Kidney glomerular epithelial cell (primary cell): ENCODE results near the gene GPRC5A.

ENCODE experiments used
- DNase-seq: peaks from one replicate; lab custom pipeline; 2025; lab: John Stamatoyannopoulos, UW

GPRC5A gene

DNA sequence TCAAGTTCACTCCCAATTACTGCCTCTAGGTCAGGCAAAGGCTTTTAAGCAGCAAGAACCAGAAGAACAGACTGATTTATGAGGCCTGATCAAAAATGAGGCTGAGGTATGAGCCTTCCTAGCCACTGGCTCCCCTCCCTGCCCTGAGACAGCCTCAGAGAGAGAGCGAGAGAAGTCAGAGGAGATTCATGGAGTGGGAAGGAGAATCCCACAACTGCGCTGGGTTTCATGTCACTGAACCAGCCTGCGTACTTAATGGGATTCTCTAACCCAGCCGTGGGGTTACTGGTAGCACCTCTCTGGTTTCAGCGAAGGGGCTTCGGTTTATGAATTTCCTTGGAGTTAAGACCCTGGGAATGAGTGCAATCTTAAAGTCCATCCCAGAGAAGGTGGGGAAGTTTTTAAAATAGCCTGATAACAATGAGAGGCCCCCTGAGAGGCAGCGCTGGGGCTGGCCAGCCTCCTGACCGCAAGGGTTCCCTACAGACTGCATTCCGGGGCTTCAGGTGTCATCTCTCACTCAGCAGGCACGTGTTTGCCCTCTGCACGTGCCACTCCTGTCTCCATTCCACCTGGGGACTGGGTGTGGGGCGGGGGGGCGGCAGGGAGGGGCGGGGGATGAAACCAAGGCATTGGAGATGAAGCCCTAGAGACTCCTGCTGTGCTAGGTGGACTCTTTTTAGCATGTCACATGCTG lies 6.1 kb upstream of the GPRC5A start:
- no peak for DNase-seq

DNA sequence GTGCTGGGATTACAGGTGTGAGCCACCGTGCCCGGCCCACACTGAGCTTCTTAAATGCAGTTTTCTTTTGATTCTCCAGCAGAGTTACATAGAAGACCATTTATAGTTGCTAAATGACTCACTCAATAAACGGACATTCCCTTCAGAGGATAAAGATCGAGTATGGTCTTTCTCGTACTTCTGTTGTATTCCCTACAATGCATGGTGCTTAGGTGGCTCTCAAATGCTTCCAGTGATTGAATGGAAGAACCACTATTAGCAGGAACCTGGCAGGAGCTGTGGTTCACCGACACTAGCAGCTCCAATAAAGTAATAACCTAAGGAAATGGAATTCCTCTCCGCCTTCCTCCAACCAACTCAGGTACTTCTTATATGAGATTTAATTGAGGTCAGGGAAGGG lies 3.9 kb upstream of the GPRC5A start:
- DNase-seq, result no peak

DNA sequence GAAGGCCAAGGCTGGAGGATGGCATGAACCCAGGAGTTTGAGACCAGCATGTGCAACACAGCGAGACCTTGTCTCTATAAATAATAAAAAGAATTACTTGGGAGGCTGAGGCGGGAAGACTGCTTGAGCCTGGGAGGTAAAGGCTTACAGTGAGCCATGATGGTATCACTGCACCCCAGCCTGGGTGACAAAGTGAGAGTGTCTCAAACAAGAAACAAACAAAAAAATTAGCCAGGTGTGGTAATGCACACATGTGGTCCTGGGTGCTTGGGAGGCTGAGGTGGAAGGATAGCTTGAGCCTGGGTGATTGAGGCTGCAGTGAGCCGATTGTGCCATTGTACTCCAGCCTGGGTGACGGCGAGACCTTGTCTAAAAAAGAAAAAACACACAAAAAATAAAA lies 1.7 kb upstream of the GPRC5A start:
- DNase-seq, result no peak

DNA sequence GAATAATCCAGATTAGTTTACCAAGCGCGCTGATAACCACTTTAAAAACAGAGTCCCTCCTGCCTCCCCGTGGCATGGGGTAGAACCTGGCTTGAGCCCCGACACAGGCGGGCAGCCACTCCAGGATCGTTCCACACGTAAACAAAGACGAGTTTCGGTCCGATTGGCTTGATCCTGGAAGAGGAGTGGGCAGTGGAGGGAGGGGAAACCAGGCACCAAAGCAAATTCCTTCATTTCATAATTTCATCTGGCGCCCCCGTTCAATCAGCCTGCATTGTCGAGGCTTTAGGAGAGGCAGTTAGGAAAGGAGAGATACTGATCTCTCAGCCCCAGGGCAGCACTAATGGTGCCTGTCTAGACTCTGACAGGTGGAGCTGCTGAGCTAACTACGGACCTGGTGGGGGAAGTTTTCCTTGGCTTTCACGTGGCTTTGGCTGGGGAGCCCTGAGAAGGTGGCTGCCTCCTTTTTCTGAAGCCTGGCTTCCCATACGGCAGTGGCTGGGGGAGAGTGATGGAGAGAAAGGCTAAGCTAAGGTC lies 751 bp upstream of the GPRC5A start:
- DNase-seq, result peak; percentile 61

DNA sequence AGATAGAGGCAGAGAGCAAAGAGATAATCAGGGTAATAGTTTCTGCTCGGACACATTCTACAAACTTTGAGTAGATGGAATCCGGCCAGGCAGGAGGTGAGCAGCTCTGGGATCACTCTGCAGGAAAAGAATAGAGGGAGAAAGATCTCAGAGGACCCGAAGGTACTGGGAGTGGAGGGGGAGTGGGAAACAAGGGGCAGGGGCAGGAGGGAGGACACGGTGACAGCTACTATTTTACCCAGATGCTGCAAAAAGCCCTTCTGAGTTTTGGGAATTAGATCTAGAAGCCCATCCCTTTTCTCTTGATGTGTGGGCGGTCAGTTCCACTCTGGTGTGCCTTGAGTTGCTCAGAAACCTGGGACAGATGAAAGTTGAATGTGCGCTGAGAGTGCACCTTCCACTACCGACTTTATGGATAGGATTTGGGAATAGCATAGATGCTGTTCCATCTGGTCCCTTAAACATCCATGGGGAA lies 556 bp downstream of the GPRC5A start:
- peak; percentile 50 for DNase-seq

DNA sequence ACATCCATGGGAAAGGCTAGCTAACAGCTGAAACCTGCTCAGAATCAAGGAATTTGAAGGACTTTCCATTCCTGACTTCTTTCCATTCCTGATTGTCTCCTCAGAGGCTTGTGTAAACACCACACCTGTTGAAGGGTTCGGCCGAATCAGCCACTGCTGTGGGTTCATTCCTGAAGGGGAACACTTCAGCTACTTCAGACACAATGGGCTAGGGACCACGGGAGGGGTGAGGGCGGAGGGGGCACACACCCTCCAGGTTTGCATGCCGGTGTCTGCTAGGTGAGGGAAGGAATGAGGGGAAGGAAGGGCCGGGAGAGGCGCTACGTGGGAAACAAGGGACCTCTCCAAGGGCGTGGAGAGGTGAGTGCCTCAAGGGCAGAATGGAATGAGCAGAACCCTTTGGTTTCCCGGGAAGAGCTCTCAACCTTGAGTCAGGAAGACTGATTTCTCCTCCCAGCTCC lies 1.3 kb downstream of the GPRC5A start:
- no peak for DNase-seq

DNA sequence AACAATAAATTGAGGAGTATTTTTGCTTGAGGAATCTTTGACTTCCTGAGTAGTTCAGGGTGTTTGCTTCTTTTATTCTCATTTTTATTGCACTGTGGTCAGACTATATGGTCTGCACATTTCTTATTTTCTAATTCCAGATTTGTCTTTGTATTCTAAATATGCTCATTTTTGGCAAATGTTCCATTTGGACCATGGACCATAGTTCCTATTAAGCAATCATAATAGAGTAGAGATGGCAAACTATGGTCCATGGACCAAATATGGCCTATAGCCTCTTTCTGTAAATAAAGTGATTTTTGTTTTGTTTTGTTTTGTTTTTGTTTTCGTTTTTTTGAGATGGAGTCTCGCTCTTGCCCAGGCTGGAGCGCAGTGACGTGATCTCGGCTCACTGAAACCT lies 2.1 kb downstream of the GPRC5A start:
- no peak for DNase-seq

DNA sequence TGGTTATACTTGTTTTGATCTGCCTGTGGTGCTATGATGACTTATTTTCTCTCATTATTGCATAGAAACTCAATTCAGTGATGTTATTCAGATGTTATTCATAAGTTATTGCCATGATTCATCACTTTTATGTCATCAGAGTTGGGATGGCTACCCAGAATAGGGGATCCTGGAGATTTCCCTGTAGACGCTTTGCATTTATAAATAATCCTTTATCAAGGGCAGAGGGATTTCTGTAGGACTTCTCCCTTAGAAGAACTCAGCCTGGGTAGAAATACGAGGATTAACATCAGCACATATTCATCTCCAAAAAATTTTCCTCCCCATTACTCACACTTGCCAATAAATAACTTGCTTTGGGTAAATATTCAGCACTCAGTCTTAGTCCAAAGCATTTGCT lies 4.9 kb downstream of the GPRC5A start:
- peak; percentile 79 for DNase-seq

DNA sequence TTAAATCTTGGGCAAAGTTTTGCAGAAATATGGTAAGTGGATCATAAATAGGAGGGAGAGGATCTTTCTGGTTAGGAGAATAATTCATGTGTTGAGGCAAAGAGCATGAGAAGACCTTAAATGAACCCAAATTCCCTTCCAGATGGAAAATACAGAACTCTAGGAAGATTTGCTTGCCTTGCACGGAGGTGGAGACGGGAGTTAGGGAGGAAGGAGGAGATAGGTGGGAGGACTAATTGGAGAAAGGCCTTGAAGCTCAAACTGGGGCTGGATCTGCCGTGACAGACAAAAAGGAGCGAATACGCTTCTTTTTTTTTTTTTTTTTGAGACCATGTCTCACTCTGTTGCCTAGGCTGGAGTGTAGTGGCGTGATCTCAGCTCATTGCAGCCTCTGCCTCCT lies 5.9 kb downstream of the GPRC5A start:
- DNase-seq, result no peak

DNA sequence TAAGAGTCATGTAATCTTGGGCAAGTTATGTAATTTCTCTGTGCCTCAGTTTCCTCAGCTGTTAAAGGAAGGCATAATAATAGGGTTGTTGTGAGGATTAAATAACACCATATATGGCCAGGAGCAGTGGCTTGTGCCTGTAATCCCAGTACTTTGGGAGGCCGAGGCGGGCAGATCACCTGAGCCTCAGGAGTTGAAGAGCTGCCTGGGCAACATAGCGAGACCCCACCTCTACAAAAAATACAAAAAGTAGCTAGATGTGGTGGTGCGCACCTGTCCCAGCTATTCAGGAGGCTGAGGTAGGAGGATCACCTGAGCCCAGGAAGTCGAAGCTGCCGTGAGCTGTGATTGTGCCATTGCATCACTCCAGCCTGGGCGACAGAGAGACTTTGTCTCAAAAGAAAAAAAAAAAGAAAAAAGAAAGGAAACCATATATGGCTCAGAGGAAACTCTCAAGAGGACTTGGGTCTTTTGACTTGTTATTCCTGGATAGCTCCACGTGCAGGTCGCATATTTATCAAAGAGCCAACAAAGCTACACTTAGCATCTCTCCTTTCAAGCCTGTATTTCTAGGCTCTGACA lies 6.9 kb downstream of the GPRC5A start:
- no peak for DNase-seq

DNA sequence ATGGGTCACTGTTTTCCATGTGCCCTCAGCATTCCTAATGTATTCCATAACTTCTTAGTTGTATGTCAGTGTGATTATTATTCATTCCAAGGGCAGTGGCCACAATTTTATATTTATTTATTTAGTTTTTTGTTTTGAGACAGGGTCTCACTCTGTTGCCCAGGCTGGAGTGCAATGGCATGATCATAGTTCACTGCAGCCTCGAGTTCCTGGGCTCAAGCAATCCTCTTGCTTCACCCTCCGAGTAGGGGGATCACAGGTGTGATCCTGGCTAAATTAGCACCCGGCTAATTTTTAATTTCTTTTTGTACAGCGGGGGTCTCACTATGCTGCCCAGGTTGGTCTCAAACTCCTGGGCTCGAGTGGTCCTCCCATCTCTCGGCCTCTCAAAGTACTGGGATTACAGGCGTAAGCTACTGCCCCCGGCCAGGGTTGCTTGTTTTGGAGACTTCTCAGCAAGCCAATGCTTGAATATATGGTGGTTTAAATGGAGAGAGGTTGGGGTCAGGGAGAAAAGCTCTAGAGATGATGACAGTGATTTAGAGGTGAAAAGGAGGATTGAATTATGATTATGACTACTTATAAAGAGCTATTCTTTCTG lies 7.6 kb downstream of the GPRC5A start:
- DNase-seq, result no peak

DNA sequence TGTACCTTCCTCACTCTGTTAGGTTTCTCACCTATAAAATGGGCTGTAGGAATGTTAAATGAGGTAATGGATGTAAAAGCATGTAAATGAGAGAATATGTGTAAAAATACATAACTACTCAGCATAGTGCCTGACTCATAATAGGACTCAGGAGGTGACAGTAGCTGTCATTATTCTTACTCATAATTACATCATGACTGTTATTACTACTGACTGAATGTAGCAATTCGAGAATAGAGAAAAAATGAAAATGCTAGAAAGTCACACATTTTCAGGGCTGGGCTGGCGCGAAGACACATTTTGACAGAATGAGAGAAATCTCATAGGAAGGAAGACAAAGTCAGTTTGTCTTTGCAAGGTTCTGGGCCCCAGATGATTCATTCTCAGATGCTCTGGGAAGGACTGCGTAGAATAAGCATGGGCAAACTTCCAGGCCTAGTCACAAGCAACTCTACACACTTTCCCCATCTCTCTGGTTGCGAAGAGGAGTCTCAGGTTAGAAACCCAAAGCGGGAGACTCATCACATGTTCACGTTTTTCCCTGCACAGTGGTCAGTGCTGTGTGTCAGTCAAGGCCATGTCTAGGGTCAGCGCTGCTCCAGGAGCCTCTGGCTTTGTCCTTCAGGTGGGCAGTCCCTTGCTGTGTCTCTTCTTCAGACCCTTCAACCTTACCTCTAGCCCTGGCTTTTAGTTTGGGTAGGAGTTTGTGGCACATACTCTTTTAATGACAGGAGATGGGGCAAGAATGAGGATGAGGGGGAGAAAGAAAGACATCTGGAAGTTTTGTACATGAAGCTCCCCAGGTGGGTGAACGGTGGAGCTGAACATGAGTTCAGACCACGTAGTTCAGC lies 8.4 kb downstream of the GPRC5A start:
- DNase-seq, result peak; percentile 95

DNA sequence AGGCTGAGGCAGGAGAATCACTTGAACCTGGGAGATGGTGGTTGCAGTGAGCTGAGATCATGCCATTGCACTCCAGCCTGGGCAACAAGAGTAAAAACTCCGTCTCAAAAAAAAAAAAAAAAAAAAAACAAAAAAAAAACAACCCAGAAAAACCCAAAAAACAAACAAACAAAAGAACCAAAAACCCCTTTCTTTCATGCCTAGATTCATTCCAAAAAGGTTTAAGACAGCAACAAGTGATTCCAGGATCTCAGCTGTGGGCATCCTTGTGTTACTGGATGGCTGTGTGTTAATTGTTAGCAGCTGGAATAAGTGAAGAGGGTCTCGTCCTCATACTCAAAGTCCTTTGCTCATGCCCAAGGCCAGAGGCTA lies 9.4 kb downstream of the GPRC5A start:
- DNase-seq, result no peak

DNA sequence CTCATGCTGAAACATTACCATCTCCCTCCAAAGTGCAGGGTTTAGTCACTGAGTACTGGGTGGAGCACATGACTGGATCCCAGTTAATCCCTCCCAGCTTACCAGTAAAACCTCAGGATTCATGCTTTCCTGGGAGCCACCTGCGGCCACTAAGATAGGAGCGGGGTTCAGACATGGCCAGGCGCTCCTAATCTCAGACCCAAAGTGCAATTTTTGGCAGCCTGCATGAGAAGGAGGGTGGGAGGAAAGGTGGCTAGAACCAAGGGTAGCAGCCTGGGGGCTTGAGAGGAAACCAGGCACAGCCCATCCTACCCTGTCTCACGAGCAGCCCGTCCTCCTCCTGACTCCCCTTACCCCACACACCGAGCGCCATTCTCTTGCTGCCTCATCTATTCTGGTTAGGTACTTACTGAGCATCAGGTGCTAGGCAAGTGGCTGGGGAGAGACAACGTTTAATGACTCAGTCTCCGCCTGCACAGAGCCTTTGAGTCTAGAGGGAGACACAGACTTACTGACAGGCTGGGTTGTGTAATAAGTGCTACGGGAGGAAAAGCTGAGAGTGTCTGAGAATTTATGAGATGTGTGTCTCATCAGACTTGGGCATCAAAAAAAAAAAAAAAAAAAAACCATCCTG lies 9.9 kb downstream of the GPRC5A start:
- DNase-seq, result peak; percentile 90

DNA sequence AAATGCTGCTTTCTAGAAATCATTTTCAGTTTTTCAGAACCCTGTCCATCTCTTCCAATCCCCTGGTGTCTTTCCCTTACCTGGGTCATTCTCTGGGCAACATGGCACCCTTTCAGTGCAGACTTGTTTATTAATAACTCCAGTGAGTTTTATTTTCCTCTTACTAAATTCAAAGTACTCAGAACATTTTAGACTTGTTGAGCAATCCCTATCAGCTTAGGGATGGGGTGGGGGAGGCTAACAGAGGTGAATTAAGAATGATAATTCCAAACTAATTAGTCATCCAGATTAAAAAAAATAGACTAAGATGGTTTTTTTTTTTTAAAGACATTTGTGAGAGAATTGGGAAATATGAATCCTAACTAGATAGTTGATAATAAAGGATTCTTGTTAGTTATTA lies 10.7 kb downstream of the GPRC5A start:
- DNase-seq, result peak; percentile 19

DNA sequence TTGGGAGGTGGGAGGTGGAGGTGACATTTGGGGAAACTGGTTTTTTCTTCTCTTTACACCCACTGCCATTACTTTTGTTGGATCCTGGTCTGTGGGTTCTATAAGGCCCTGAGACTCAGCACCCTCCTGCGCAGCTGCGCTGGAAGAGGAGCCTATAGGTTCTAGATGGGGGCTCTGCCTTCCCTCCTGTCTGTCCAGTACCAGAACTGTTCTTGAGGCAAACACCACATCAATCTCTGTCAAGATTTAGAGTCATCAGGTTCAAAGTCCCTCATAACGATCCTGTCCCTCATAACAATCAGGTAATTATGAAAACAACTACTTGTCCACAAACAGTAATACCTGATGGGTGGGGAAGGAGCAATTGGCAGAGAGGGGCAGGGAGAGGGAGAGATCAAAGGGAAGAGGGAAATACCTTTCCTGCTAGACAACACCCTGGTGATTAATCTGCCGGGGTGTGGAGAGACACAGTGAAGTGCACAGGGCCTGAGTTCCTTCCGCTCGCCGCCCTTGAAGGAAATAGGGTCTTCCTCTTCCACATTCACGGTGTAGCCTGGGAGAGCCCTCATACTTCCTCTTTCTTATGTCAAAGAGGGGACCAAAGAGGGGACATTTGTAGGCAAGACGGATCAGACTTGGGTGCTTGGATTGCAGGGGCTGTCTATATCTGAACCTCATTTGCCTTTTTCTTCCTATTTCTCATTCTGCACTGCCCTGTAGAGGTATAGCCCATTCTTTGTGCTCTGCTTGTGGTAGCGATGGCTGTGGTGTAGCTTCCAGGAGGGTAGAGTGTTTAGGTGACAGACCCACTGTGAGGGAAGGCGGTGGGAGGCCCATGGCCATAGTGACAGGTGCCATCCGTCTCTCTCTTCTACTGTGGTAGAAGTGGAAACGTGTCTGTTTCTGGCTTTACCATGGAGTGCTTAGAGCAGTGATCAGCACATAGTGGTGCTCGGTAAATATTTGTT lies 12.6 kb downstream of the GPRC5A start:
- no peak for DNase-seq

DNA sequence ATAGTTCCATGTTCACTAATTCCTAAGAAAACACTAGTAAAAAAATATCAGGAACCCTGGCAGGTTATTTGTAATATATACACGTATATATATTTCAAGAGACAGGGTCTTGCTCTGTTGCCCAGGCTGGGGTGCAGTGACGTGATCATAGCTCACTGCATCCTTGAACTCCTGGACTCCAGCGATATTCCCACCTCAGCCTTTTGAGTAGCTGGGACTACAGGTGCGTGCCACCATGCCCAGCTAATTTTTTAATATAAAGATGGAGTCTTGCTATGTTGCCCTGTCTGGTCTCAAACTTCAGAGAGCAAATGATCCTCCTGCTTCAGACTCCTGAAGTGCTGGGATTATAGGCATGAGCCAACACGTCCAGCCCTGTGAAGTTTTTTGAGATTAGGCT lies 16.2 kb downstream of the GPRC5A start:
- no peak for DNase-seq

DNA sequence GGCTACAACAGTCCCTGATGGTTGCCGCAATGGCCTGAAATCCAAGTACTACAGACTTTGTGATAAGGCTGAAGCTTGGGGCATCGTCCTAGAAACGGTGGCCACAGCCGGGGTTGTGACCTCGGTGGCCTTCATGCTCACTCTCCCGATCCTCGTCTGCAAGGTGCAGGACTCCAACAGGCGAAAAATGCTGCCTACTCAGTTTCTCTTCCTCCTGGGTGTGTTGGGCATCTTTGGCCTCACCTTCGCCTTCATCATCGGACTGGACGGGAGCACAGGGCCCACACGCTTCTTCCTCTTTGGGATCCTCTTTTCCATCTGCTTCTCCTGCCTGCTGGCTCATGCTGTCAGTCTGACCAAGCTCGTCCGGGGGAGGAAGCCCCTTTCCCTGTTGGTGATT lies 16.9 kb downstream of the GPRC5A start:
- DNase-seq, result no peak

DNA sequence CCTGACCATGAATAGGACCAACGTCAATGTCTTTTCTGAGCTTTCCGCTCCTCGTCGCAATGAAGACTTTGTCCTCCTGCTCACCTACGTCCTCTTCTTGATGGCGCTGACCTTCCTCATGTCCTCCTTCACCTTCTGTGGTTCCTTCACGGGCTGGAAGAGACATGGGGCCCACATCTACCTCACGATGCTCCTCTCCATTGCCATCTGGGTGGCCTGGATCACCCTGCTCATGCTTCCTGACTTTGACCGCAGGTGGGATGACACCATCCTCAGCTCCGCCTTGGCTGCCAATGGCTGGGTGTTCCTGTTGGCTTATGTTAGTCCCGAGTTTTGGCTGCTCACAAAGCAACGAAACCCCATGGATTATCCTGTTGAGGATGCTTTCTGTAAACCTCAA lies 17.3 kb downstream of the GPRC5A start:
- no peak for DNase-seq

DNA sequence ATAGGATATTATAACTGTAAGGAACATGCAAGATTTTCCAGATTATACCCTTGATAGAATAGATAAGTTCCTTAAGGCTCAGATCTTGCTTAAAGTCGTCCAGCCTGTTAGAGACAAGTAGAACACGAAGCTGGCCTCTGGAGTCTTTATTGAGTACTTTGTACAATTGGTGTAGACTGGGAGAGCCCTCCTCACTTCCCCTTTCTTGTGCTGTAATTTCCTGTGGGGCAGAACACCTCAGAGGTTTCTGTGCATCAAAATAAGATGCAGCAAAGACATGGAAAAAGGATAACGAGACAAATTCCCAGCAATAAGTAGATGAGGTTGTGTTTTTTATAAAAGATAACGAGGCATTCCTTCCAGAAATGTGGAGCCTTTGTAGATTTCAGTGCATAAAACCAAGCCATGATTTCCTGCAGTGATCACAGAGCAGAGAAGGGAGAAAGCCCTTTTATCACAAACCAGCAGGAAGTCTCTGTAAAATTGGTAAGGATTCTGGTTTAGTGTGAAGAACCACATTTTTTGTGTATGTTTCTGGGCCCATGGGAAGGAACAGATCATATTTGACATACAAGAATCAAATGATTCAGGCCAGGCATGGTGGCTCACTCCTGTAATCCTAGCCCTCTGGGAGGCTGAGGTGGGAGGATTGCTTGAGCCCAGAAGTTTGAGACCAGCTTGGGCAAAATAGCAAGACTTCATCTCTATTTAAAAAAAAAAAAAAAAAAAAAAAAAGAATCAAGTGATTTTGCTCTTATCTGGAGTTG lies 18.0 kb downstream of the GPRC5A start:
- DNase-seq, result no peak
